ENCODE results near the gene CCL13. TPM values are rescaled to one million over a fixed set of nuclear protein-coding genes. Genes with fewer than 3 reads are reported as not detected.

Gene CCL13
- not detected in 2 replicates for total RNA-seq

GRCh38 chr17:34356194-34356593 is at the start of gene CCL13:
CCL13 (plus strand) TSS chr17:34356480; CDS start chr17:34356527, 47 bp downstream.

GRCh38 chr17:34319039-34319483 is 37.2 kb upstream of the CCL13 start, which contains the start of gene CCL8:
CCL8 (plus strand) TSS chr17:34319435; CDS start chr17:34319502, 67 bp downstream.

GRCh38 chr17:34363183-34363661 is 6.9 kb downstream of the CCL13 start, which contains the start of gene CCL1:
CCL1 (minus strand) TSS chr17:34363233; CDS start chr17:34363161, 72 bp downstream.

Other genes with a start within 250 kb of the CCL13 start
- gene CCL2, start 101.2 kb upstream of the CCL13 start, total RNA-seq = 47.4 and 405 TPM in 2 replicates
- gene CCL7, start 86.3 kb upstream of the CCL13 start, total RNA-seq = 1.3 and 4.4 TPM in 2 replicates
- not detected in 2 replicates for gene CCL11, start 70.7 kb upstream of the CCL13 start, total RNA-seq
- not detected in 2 replicates for gene CCL8, start 37.0 kb upstream of the CCL13 start, total RNA-seq
- gene CCL1, start 6.8 kb downstream of the CCL13 start, total RNA-seq = 1.5 TPM in 1 of 2 replicates, not detected in the other
- gene TMEM132E, start 223.1 kb downstream of the CCL13 start, total RNA-seq = under 0.01 TPM in 1 of 2 replicates, not detected in the other

Data from epithelial cell of umbilical artery (primary cell).